NCI-H510A treated with DMSO at 0.1 percent for 48 hours (cell line): ENCODE results near the gene CDK5R1.
"Not testable (repeated sequence)": the region's sequence is repeated elsewhere in the genome, so short reads cannot be mapped to it uniquely, and the experiment has no call there.

Experiments used
- DNase-seq: peaks from one replicate; lab custom pipeline; 2025; lab: John Stamatoyannopoulos, UW

The CDK5R1 gene

DNA sequence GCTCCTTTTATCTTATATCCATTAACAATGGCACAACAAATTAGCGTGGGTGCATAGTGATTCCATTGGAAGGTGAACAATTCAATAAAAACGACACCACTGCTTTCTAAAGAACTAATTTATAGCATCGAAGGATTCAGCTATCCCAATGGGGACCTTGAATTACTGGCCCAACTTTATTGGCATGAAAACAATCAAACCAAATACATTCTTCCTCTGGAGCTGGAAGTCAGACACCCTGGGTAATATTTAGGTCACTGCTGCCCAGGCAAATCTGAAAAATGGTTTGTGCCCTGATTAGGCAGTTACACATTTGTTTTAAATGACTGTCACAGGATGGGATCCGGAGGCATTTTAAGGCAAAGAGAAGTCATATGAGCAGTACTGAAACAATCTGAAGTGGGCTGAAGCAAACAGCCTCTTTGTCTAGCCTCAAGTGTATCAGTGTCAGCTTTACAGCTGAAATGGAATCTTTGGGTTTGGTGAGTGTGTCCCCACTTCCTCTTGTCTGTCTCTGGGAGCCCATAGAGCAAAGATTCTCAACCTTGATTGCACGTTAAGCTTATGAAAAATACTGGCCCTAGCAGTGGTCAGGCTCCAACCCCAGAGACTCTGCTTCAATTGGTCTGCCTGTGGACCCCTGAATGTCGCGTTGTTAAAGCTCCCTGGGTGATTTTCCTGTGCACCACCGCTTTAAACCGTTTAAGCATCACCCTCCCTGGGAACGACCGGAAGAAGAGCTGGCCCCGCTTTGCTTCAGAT, 30.3 kb downstream of the CDK5R1 start:
- DNase-seq: peak; percentile 40

DNA sequence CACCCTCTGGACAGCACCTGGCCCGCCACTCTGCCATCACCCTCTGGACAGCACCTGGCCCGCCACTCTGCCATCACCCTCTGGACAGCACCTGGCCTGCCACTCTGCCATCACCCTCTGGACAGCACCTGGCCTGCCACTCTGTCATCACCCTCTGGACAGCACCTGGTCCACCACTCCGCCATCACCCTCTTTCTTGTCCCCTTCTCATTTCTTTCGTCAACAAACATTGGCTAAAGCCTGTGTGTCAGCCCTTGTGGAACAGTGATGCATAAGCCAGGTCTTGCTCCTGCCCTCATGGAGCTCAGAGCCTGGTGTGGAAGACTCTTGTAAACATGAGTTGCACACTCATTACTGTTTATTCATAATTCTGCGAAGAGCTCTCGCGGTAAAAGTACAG, 31.2 kb downstream of the CDK5R1 start:
- DNase-seq: peak; percentile 13

DNA sequence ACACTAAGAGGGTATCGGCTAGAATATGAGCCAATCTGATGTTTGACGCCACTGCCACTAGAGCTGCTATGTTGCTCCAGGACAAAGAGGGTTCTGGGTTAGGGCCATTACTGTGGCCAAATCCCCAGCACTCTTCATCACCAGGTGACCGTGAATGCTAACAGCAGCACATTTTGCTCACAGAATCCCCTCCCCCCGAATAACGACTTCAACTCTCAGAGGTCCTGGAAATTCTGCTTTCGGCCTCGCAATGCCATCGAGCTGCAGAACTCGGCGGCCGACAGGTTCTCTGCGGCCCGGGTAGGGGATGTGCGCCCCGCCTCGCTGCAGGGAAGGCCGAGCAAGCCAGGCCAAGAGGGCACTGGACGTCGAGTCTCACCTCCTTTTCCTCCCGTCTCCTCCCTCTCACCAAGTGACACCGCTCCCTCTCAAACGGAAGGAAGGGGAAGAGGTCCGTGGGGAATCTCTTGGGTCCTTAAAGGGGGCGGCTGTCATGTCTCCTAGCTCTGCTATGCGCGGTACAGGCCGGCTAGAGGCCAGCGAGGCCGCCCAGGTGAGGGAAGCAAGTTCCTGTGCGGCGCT, 31.9 kb downstream of the CDK5R1 start:
- no peak for DNase-seq

DNA sequence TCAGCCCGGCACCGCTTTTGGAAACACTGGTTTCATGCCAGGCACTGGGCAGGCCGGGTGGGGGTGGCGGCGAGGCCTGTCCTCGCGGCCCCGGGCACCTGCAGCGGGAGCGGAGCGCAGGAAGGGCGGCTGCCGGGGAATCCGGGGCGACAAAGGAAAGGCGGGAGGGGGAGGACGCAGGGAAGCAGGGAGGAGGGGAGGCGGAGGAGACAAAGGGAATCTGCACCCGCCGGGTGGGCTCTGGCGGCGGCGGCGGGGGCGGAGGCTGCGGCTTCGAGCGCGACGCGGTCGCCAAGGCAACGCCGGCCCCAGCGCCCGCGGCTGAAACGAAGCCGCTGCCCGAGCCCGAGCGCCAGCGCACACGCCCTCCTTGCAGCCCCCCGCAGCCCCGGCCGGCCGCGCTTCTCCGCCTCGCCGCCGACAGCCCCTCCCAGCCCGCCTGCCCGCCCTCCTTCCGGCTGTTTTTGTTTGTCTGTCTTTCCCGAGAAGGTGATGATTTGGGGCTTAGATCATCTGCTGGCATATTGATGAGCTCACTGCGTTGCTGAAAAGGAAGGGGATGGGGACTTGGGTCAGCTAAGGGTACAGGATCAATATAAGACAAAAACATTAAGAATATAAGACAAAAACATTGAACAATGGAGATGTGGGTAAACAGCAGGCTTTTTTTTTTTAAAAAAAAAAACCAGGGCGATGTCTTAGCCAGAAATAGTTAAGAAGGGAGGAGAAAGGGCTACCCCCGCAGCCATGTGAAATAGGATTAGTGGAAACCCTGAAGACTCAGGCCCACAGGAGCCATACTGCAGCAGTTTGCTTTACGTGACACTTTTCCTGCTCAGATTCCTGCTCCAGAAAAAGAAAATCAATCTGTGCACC, 32.7 kb downstream of the CDK5R1 start:
- DNase-seq: peak; percentile 52

DNA sequence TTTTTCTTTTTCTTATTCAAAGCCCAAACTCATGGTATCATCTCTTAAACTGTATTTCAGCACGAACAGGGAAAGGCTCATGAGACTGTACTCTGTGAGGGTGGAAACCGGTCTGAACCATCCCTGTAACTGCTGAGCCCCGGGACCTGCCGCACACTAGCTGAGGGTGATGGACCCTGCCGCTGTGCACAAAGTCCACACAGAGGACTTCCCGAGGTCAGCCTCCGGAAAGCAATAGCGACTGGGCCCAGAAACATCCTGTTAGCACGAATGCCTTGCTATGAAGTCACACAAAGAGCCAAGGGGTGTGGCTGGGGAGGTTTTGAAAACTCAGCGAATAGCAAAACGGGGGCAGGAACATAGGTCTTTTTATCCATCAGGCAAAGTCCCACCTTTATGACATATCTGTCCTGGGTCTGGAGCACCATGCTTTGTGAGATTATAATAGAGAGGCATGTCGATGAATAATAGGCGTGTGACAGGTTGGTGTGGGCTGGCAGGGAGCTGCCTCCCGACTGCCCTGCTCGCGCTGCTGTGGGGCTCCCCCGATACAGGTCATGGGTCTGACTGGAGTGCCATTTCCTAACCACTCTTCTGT, 33.4 kb downstream of the CDK5R1 start:
- peak; percentile 72 for DNase-seq

DNA sequence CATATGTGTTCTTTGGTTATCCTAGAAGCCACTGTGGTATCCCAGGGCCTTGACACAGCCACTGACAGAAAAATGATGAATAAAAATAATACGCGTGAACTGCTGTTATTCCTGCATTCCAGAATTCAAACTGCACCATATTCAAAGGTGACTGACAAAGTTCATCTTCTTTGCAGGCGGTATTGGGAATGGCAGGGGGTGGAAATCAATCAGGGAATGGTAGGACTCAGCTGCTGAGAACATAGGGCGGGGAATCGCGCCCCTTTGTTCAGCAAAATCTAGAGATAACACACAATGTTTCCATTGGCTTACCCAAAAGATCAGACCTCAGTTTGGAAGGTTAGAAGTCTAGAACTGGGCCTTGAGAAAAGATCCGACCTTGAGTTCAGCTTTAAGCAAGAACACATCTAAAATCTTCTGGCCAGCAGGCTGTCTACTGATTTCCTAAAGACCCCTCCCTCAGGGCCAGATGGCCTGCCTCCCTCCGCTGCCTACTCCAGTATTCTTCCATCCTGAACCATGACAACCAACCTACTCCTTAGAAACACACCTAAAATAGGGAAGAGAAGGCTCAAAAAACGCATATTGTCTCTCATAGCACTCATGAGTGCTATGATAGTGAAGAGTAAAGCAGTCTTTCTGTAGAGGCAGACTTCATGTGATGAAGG, 34.1 kb downstream of the CDK5R1 start:
- no peak for DNase-seq

DNA sequence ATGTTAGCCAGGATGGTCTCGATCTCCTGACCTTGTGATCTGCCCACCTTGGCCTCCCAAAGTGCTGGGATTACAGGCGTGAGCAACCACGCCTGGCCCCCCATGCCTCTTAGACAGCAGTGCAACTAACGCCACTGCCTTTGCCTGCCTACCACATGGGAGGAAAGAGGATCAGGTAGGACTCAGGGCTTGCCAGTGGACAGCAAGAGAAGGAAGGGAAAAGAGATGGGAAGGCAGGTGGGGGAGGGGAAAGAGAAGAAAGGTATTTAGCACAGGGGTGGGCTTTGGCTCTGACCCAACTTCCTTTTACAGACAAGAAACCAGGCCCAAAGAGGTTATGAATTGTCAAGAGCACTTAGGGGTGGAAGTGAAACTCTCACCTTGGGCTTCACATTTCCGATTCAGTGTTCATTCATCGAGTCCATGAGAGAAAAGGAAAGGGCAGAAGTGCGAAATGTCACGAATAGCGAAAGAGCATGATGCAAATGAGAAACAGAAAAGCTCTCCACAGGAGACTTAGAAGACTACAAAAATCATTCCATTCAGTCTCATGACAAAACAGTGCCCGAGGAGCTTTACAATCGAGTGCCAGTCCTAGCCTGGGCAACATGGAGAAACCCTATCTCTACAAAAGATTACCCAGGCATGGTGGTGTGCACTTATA, 36.4 kb downstream of the CDK5R1 start:
- DNase-seq: no peak

DNA sequence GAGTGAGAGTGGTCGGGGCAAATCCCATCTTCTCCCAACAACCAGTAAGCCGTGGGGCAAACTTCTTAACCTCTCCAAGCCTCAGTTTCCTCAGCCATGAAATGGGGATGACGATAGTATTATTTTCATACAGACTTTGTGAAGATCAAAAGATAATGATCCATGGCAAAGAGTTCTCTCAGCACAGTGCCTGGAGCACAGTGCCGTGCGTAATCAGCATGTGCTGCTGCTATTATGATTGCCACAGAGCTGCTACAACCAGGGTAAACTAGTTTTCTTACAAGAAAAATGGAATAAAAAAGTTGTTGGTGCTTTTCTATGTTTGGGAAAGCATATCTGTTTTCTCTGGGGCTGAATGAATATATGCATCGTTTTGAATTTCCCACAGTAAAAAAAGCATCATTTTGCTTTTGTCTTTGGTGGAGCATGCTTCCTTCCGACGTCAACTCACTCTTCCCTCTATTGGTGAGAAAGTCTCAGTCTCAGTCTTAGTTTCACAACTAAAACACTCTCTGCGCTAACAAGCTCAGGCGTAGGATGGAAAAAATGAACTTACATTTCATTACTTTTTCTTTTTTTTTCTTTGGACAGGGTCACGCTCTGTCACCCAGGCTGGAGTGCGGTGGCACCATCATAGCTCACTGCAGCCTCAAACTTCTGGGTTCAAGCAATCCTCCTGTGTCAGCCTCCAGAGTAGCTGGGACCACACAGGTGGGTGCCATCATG, 37.2 kb downstream of the CDK5R1 start:
- DNase-seq: no peak

DNA sequence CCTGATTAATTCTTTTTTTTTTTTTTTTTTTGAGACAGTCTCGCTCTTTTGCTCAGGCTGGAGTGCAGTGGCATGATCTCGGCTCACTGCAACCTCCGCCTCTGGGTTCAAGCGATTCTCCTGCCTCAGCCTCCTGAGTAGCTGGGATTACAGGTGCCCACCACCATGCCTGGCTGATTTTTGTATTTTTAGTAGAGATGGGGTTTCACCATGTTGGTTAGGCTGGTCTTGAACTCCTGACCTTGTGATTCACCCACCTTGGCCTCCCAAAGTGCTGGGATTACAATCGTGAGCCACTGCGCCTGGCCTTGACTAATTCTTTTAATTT, 37.7 kb downstream of the CDK5R1 start:
- DNase-seq: not testable (repeated sequence)

DNA sequence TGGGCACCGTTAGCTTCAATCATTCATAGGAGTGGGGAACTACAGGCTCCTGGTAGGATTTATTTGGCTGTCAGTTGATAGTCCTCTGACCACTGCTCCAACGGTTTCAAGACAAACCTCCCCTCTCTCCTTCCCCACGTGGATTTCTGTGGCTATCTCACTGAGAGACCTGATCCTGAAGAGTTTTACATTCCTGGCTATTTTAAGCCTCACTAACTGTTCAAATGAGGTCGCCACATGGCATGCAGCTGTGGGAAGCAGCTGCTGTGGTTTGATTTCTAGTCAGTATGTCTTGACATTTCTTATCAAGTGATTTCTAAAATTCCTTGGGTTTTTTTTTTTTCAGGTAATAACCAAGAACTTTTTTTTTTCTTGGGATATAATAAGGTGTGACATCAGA, 38.3 kb downstream of the CDK5R1 start:
- DNase-seq: no peak

DNA sequence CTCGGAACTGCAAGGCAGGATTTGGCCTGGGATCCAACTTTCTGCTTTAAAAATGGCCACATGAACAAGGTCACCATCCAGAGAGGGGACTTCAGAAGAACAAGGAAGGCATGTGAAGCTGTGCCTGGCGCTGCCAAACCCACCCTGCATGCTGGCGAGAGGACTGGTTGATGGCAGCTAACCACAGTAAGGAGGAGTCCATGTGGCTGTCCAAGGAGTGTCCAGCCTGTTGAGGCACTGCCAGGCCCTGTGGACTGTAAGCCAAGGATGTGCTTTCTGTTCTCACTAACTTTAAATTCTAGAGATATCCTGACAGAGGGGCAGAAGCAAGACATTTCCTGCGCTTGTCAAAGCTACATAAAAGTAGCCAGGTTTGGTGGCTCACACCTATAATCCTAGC, 40.4 kb downstream of the CDK5R1 start:
- no peak for DNase-seq

DNA sequence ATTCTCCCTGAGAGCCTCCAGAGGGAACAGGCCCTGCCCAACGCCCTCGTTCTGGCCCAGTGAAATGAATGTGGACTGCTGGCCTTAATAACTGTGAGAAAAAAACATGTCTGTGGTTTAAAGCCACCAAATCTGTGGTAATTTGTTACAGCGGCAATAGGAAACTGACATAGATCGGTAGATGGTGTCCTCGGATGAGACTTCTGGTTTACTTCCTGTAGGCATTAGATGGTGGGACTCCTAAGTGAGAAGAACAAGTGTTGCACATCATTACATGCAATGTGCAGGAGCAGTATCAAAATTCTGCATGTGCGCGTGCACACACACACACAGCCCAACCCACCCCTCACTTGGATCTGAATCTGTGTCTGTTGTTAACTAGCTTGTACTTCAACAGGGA, 42.0 kb downstream of the CDK5R1 start:
- no peak for DNase-seq

DNA sequence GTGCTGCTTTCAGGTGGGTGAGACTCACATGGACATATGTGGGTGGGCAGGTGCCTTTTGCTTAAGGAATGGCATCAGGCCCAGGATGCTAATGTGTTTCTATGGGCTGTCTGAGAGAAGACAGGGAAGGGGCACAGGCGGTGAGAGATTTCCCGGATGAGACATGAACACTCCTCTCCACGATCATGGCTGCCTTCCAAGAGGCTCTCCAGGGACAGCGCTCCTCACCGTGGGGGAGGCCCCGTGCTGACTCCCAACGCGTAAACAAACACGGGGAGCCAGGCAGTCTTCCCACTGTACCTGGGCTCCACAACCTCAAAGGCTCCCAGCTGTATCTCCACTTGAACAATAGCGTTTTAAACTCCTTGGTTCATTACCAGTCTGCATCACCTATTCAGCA, 42.8 kb downstream of the CDK5R1 start:
- no peak for DNase-seq

DNA sequence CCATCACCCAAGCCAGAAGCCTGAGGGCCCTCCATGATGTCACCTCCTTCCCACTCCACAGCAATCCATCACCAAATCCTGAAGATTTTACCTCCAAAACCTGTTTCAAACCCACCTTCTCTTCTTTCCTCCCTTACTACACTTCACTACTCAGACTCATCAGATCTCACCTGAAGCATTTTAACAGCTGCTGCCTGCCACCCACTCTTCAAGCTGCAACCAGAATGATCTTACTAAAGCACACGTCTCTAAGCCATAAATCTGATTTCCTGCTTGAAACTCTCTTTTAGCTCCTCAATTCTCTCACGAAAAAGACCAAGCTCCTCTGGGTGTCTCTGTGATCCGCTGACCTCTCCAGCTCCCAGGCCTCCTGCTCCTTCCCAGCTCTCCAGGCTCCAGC, 46.5 kb downstream of the CDK5R1 start:
- DNase-seq: no peak

DNA sequence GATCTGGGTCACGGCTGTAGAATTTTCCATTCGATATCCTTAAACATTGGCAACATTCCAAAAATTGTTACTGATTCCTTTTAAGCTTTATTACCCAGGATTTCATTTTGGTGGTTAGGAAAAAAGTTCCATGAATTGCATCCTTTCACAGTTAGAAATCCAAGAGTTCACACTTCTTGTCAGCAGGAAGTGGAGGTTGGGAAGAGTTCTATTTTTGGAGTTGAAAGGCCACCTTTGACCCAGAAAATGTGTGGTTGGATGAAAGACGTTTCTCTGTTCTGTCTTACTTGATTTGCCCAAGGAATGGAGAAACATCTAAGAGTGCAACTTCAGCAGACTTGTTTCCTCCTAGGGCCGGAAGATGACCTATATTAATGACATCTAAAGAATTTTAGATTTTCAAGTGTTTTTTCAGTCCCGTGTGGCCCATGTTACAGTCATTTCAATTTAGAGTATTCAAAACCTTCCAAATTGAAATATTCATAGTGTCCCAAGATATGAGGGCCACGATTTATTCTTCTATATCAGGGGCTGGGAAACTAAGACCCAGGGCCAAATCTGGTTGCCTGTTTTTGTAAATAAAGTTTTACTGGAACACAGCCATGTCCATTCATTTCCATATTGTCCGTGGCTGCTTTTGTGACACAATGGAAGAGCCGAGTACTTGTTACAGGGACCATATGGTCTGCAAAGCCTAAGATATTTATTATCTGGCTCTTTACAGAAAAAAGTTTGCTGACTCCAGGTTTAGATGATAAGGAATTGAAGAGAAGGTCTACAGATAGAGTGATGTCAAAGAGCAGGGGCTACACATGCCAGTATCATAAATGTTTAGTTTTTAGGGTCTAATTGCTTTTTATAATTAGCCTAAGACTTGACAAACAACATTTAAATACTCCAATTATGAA, 50.2 kb downstream of the CDK5R1 start:
- no peak for DNase-seq
